Esophagus mucosa (tissue), 1 donor: Measurements from ENCODE around the gene FBXO21. TPM values are rescaled to one million over a fixed set of nuclear protein-coding genes. Genes with fewer than 3 reads are reported as not detected.
A peak's percentile ranks its signal among the peaks of the same experiment; 100 is the strongest.
"Not testable (repeated sequence)": the region's sequence is repeated elsewhere in the genome, so short reads cannot be mapped to it uniquely, and the experiment has no call there.

Experiments used
- ATAC-seq: fragments of 200-7000 bp; cut with Tn5 transposase; one replicate; pipeline ENCODE4 v1.9.1; 2020
- total RNA-seq: library from RNA; stranded (reverse); gene quantifications from one replicate; pipeline ENCODE4 v1.2.4, GENCODE V29; 2023
- donor health status: DM: yes; HTN: yes; CAD: no.

FBXO21 gene
- total RNA-seq, 1 donor from 2014 or later: 22.9 TPM

DNA sequence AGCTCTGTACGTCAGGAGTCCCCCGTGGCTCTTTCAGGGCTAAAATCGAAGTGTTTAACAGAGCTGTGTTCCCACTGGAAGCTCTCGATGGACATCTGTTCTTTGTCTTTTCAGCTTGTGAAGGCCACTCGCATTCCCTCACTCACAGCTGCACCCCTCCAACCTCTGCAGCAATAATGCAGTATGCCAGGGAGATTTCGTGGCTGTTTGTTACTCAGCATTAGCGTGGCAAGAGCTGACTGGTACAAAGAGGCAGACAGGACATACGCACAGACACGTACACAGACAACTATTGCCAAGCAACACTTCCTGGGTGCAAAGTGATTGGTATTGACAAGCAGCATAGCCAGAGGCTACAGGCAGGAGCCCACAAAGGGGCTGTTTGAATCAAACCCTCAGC, 11.8 kb upstream of the FBXO21 start:
- no peak for ATAC-seq

GRCh38 chr12:117199956-117200744, 9.9 kb upstream of the FBXO21 start:
- peak; percentile 8 for ATAC-seq

DNA sequence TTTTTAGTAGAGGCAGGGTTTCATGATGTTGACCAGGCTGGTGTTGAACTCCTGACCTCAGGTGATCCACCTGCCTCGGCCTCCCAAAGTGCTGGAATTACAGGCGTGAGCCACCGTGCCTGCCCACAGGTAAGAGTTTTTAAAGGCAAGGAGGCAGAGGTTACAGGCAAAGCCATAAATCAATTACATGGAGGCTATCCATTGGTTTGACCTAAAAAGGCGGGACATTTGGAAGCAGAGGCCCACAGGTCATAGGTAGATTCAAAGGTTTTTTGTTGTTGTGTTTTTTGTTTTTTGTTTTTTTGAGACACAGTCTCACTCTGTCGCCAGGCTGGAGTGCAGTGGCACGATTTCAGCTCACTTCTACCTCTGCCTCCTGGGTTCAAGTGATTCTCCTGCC, 6.1 kb upstream of the FBXO21 start:
- ATAC-seq: not testable (repeated sequence)

DNA sequence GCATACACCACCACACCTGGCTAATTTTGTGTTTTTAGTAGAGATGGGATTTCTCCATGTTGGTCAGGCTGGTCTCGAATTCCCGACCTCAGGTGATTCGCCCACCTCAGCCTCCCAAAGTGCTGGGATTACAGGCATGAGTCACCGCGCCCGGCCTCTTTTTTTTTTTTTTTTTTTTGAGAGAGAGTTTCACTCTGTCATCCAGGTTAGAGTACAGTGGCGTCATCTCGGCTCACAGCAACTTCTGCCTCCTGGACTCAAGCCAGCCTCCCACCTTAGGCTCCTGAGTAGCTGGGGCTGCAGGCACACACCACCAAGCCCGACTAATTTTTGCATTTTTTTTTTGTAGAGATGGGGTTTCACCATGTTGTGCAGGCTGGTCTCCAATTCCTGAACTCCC, 4.8 kb upstream of the FBXO21 start:
- not testable (repeated sequence) for ATAC-seq

DNA sequence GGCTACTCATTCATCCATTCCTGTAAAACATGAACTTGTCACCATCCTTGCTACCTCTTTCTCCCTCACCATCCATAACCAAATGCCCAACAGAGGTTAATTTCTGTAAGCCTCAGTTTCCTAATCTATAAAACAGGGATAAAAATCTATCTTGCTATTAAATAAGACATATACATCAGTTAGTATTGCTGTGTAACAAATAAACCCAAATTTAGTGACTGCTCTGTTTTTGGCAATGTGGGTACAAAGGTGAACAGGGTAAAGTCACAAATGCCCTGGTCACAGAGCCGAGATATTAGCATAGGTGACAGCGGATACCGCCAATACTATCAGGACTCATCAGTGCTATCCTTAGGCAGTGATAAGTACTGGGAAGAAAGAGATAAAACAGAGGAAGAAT, 3.6 kb upstream of the FBXO21 start:
- no peak for ATAC-seq

GRCh38 chr12:117192581-117192980, 2.3 kb upstream of the FBXO21 start:
- ATAC-seq: not testable (repeated sequence)

DNA sequence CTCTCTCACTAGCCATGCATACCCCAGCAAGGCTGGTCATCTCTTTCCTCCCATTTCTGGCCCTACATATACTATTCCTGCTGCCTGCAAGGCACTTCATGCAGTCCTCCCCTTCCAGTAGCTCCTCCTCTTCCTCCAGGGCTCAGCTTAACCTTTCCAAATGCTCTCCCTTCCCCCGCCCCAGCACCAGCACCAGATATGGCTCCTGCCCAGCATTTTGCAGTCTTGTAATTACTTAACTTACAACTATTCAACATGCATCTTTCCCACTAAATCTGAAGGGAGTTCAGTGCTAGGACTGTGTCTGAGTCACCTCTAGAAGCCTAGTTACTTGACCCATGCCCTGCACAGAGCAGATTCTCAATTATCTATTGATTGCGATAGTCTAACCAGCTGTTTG, 1.8 kb upstream of the FBXO21 start:
- ATAC-seq: no peak

DNA sequence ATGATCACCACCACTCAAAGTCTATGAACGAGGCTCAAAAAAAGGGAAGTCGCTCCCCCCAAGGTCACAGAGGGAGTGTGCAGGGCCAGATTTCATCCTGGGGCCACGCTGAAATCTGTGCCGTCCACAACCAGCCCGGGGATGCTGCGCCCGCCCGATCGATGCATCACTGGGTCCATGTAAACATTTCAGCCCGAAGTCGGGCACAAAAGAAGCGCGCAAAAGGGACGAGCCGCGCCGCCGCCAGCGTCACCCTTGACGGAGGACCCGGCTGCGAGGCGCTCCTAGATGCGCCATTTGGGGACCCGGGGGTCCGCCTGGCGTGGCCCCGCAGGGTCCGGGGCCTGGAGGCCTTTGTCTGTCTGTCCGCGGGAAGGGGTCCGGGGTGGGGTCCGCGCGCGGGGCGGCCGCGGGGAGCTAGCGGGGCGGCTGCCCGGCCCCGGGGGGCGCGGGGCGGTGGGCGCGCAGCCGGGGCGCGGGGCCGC, 503 bp downstream of the FBXO21 start:
- ATAC-seq: peak; percentile 3

DNA sequence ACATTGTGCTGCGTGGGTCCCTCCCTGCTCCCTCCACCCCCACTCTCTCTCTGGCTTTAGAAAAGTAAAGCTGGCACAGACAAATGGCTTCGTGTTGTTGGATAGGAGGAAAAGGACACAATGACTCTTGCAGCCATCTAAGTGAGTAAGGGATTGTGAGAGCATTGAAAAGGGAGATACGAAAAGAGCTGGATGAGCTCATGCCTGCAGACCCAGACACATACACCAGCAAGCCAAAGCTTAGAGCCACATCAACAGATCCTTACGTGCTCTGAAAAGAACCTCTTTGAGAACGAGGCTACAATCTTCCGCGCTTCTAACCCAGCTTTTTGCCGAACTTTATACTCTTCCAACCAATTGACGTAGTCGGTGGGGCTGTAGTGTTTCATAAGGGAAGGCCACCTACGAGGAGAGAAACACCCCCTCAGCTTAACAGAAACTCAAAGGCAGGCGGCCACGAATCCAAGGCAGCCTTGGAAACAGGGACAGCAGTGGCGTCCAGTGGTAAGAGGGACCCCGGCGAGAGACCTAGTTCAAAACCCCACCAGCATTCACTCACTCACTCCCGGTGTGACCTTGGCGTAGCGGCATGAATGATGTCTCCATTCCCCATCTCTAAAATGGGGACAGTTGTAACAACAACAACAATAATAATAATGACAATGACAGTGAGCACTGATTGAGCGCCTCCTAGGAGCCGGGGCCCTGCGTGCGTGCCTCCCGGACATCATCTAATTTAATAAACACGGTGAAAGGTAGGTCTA, 1.1 kb downstream of the FBXO21 start:
- peak; percentile 21 for ATAC-seq

DNA sequence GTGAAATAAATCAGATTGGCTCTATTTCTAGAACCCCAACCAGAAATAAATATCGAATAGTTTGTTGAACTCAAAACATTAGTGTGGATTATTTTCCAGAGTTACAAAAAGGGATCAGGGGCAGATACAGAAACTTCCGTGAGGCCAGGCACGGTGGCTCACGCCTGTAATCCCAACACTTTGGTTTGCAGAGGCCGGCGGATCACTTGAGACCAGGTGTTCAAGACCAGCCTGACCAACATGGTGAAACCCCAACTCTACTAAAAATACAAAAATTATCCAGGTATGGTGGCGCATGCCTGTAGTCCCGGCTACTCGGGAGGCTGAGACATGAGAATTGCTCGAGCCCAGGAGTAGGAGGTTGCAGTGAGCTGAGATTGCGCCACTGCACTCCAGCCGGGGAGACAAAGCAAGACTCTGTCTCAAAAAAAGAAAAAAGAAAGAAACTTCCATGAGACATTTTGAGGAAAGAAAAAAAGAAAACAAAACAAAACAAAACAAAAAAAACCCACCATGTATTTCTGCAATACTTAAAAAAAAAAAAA, 2.1 kb downstream of the FBXO21 start:
- no peak for ATAC-seq

DNA sequence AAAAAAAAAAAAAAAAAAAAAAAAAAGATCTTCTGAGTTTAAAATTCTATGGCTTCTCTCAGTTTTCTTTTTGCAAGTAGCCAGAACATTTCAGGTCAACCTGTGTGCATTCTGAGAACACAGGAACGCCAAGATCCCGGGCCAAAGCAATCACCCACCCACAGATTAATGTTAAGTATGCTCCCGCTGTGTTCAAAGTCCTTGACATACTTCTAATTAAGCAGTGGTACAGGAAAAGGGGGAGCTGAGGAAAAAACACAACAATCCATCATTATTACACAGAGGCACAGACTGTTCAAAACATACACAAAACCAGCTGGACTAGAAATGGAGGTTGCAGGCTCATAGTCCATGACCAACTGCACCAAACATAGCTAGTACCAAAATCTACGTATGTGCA, 2.8 kb downstream of the FBXO21 start:
- ATAC-seq: no peak

DNA sequence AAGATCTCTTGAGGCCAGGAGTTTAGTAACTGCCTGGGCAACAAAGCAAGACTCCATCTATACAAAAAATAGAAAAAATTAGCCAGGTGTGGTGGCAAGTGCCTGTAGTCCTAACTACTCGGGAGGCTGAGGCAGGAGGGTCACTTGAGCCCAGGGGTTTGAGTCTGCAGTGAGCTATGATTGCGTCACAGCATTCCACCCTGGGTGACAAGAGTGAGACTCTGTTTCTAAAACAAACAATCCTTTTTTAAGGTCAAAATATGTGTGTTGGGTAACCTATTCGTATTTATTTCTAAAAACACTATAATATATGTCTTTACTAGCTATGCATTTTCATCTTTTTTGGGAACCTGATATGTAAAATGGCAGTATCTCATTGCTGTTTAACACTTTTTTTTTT, 7.4 kb downstream of the FBXO21 start:
- ATAC-seq: no peak

DNA sequence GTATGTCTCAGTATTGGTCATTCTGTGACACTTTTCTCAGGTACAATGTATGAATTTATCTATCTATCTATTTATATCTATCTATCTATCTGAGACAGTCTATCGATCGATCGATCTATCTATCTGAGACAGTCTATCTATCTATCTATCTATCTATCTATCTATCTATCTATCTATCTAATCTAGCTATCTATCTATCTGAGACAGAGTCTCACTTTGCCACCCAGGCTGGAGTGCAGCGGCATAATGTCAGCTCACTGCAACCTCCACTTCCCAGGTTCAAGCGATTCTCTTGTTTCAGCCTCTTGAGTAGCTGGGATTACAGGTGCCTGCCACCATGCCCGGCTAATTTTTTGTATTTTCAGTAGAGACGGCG, 8.8 kb downstream of the FBXO21 start:
- not testable (repeated sequence) for ATAC-seq

DNA sequence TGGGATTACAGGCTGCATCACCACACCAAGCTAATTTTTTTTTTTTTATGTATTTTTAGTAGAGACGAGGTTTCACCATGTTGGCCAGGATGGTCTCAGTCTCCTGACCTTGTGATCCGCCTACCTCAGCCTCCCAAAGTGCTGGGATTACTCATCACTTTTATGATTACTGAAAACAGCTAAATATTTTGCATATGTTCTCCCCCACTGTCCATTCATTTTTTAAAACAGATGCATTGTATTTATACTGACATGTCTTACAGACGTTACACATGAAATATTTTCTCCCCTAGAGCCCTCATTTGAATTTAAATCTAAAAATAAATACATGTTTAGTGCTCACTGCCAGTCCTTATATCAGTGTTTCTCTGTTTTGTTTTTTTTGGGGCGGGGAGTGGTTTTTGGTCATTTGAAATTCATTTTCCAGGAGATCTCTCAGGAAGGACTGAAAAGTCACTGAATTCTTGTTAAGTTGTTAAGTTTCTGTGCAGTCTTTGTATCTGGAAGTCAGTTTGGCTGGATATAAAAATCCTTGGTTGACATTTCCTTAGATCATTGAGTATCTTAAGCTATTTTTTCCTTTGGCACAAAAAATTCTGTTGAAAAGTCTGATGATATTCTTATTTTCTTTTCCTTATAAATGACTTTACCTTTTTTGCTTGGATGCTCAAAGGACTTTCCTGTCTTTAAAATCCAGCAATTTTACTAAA, 9.4 kb downstream of the FBXO21 start:
- no peak for ATAC-seq

GRCh38 chr12:117178745-117179144, 11.5 kb downstream of the FBXO21 start:
- no peak for ATAC-seq

DNA sequence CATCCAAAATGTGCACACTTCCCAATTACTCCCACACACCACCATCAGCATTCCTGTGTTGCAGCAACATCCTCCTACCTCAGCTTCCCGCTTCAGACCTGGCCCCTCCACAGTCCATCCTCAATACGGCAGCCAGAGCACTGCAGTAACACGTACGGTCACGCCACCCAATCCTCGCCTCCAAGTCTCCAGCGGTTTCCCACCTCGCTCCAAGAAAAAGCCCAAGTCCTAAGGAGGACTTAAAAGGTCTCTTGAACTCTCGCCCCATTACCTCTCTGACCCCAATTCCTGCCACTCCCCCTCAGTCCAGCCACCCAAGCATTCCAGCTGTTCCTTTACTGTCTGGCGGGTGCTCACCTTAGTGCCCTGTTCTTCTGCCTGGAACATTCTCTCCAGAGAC, 12.0 kb downstream of the FBXO21 start:
- ATAC-seq: no peak

DNA sequence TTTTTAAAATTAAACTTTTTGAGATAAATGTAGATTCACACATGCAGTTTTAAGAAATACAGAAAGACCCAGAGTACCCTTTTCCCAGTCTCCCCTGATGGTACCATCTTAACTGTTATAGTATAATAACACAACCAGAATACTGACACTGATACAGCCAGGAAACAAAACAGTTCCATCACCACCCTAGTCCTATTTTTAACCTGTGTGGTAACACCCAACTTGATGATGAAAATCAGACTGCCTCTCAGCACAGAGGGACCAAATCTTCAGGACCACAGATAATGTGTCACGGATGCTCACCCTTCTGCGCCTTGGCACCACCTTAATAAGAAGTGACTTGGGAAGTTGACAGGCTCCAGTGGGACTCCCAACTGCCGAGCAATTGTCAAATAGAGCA, 18.1 kb downstream of the FBXO21 start:
- ATAC-seq: no peak

DNA sequence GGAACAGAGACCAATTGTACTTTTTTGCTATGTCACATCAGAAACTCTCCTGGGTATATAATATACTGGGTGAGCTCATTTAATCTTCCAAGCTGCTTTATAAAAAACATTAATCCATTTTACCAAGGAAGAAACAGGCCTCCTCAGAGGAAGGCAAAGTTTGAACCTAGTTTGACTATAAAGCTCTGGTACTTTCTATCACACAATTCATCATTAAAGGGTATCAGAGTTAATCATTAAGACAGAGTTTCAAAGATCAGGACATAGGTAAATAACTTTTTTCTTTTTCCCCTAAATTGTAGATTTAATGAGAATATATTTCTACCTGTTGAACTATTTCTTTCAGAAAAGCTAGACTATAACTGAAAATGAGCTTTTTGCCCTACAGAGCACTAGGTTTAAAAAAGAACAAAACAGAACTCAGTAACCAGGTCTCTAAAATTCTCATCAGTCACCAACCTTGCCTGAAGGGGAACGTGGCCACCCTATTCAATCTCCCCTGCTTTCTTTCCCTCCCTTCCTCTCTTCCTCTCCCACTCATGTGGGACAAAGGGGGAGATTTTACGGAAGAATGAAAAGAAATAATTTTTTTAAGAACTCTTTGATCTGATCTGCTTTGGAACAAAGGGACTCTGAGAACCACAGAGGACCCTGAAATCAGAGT, 18.6 kb downstream of the FBXO21 start:
- no peak for ATAC-seq

DNA sequence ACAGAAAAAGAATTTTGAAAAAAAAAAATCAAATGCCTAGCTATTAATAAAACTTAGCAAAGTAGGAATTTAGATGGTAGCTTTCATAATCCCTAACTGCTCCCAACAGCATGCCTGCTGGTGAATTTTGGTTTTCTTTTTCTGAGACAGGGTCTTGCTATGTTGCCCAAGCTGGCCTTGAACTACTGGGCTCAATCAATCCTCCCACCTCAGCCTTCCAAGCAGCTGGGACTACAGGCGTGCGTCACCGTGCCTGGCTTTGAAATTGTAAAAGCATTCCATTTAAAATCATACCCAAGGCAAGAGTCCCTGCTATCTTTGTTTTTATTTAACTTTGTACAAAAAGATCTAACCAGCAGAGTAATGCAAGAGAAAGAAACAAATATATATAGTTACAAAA, 20.7 kb downstream of the FBXO21 start:
- ATAC-seq: no peak

GRCh38 chr12:117168976-117169375, 21.3 kb downstream of the FBXO21 start:
- ATAC-seq: no peak

DNA sequence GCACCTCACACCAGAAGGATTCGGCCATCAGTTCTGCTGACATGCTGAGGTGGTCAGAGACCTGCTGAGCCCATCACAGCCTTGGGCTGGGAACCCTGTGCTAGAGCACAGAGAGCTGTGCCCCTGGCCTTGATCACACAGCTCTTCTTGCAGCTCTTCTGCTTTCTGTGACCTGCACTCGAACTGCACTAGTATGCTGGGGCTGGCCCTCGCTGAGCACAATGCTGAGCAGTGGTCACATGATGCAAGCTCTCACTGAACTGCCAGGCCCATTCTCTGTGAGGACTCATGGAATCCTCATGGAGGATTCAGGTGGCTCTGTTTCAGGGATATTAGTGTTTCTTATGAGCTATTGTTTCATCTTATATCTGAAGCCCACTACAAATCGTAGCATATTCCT, 22.5 kb downstream of the FBXO21 start:
- no peak for ATAC-seq

- ATAC-seq: no peak
Measured at GRCh38 chr12:117166107-117166506, 24.2 kb downstream of the FBXO21 start.

DNA sequence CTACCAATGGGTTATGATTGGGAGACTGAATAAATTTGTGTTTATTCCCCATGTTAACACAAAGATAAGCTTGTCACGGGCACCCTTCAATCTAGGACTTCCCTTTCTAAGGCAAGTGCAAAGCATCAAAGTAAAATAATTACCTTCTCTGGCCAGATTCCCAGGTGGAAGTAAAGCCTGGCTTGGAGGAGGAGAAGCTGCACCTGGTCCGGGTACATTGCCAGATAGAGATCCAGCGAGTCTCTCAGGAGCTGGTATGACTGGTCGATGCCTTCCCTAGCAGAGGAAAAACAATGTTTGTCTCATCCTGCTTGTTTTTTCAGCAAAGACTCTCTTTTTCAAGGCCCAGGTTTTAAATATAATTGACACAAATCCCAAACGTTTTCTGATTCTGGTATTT, 24.9 kb downstream of the FBXO21 start:
- ATAC-seq: no peak
